ENCODE results near the gene TSPO.
A peak's percentile ranks its signal among the peaks of the same experiment; 100 is the strongest.

TSPO gene

GRCh38 chr22:43182726-43183125 lies 31.4 kb downstream of the TSPO start:
- H3K27ac ChIP-seq: no peak overlapping the region
- TF ChIP-seq POLR2AphosphoS5 (IDR thresholded peaks at IDR 0.05; ENCODE audit: borderline replicate concordance, low read depth, low read length) (no peak), EZH2 (IDR thresholded peaks at IDR 0.05) (no peak), FOXP2 (optimal IDR thresholded peaks at IDR 0.05; ENCODE audit: control extremely low read depth, extremely low read length, insufficient read depth) (no peak)
- H3K36me3 ChIP-seq (ENCODE audit: insufficient read depth, low read length): peaks cover 40% of the 10 kb centered on the region
- H3K9ac ChIP-seq (ENCODE audit: insufficient read length): no peak overlapping the region
- no peak overlapping the region for H3K4me3 ChIP-seq
- no peaks in the 10 kb centered on the region for H3K9me3 ChIP-seq (ENCODE audit: low read depth, low read length)
- no peak for DNase-seq (ENCODE audit: low read depth, low spot score)

GRCh38 chr22:43183496-43184277 lies 32.3 kb downstream of the TSPO start:
- peaks cover 37% of the 10 kb centered on the region for H3K36me3 ChIP-seq (ENCODE audit: insufficient read depth, low read length)
- H3K9ac ChIP-seq (ENCODE audit: insufficient read length): no peak overlapping the region
- H3K4me3 ChIP-seq: no peak overlapping the region
- TF ChIP-seq POLR2AphosphoS5 (IDR thresholded peaks at IDR 0.05; ENCODE audit: borderline replicate concordance, low read depth, low read length) (no peak; the same call in 1 of the 2 replicates), FOXP2 (optimal IDR thresholded peaks at IDR 0.05; ENCODE audit: control extremely low read depth, extremely low read length, insufficient read depth) (no peak), EZH2 (IDR thresholded peaks at IDR 0.05) (no peak)
- no peaks in the 10 kb centered on the region for H3K9me3 ChIP-seq (ENCODE audit: low read depth, low read length)
- DNase-seq (ENCODE audit: low read depth, low spot score): no peak
- H3K27ac ChIP-seq: no peak overlapping the region

DNA sequence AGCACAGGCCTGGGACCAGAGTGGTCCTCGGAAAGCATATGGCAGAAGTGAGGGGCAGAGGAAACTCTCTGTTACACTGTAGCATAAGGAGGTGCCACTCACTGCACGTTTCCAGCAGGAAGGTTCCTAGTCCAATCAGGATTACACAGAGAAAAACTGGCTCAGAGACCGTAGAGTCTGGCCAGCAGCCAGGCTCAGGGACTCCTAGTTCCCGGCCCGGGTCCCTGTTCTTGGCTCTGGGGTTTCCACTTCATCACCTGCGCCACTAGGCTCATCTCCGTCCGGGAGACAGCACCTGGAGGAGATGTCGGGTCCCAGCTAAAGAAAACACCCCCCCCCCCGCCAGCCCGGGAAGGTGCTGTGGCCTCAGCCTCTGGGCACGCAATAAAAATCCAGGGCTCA lies 34.5 kb downstream of the TSPO start:
- DNase-seq (ENCODE audit: low read depth, low spot score): no peak
- Histone ChIP-seq H3K9me3 (ENCODE audit: low read depth, low read length) (no peaks in the 10 kb centered on the region), H3K4me3 (peak overlapping the region; percentile 98), H3K36me3 (ENCODE audit: insufficient read depth, low read length) (peaks cover 15% of the 10 kb centered on the region; the same call in 1 of the 2 replicates), H3K9ac (ENCODE audit: insufficient read length) (peak overlapping the region; percentile 96), H3K27ac (no peak overlapping the region)
- TF ChIP-seq FOXP2 (optimal IDR thresholded peaks at IDR 0.05; ENCODE audit: control extremely low read depth, extremely low read length, insufficient read depth) (no peak), EZH2 (IDR thresholded peaks at IDR 0.05) (no peak), POLR2AphosphoS5 (IDR thresholded peaks at IDR 0.05; ENCODE audit: borderline replicate concordance, low read depth, low read length) (no peak)

DNA sequence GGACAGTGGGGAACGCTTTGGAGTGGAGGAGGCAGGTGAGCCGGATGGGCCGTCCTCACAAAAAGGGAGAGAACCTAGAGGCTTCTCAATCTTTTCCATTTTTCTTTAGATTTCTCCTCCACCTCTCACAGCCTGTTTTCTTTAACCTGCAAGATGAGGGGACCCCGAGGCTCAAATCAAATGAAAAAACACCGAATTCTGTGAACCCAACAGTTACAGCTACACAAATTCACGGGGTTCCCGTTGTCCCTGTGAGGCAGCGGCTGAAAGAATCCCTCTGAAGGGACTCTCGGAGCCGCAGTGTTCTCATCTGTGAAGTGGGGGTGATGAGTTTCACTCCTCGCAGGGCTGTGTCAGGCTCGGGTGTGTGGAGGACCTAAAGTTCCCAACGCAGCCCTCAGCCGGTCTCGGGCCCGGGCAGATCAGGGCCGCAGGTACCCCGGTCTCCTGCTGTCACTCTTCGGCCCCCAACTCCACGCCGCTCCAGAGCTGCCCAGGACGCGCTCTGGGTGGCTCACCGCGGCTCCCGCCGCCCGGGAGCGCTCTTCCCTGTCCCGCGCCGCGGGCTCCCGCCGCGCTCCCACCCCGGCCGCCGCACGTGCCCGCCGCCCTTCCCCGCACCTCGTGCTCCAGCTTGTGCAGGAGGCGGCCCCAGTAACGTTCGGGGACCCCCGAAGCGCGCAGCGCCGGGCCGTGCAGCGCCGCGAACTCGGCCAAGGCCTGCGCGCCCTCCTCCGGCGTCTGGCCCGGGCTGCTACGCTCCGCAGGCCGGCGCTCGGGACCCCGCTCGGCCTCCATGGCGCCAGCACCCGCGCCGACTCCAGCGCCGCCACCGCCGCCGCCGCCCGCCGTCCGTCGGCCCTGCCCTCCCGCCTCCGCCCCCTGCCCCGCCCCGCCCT lies 35.2 kb downstream of the TSPO start, which contains the start of gene TTLL12:
TTLL12 (minus strand) TSS at position 863 of the 899 bp plus-strand sequence; CDS start at position 798, 65 bp downstream.
- Histone ChIP-seq H3K9ac (ENCODE audit: insufficient read length) (peak within 1 kb of the TSS; percentile 96), H3K36me3 (ENCODE audit: insufficient read depth, low read length) (peaks cover 11% of the 10 kb centered on the region; the same call in 1 of the 2 replicates), H3K9me3 (ENCODE audit: low read depth, low read length) (no peaks in the 10 kb centered on the region), H3K4me3 (peak within 1 kb of the TSS; percentile 98), H3K27ac (peak within 1 kb of the TSS; percentile 92)
- no peak for TF ChIP-seq FOXP2 (optimal IDR thresholded peaks at IDR 0.05; ENCODE audit: control extremely low read depth, extremely low read length, insufficient read depth)
- TF ChIP-seq POLR2AphosphoS5 (IDR thresholded peaks at IDR 0.05; ENCODE audit: borderline replicate concordance, low read depth, low read length): no peak
- no peak for TF ChIP-seq EZH2 (IDR thresholded peaks at IDR 0.05)
- DNase-seq (ENCODE audit: low read depth, low spot score): no peak

GRCh38 chr22:43187171-43188099 lies 36.1 kb downstream of the TSPO start:
- TF ChIP-seq POLR2AphosphoS5 (IDR thresholded peaks at IDR 0.05; ENCODE audit: borderline replicate concordance, low read depth, low read length): peak; percentile 87
- no peak for TF ChIP-seq EZH2 (IDR thresholded peaks at IDR 0.05)
- peak overlapping the region; percentile 92 for H3K27ac ChIP-seq
- peak overlapping the region; percentile 83 for H3K4me3 ChIP-seq
- no peaks in the 10 kb centered on the region for H3K9me3 ChIP-seq (ENCODE audit: low read depth, low read length)
- peak overlapping the region; percentile 76 for H3K9ac ChIP-seq (ENCODE audit: insufficient read length)
- peaks cover 5% of the 10 kb centered on the region; the same call in 1 of the 2 replicates for H3K36me3 ChIP-seq (ENCODE audit: insufficient read depth, low read length)
- peak; percentile 63 for DNase-seq (ENCODE audit: low read depth, low spot score)

- H3K27ac ChIP-seq: peak overlapping the region; percentile 64; the same call in 1 of the 2 replicates
- H3K4me3 ChIP-seq: no peak overlapping the region
- no peaks in the 10 kb centered on the region for H3K9me3 ChIP-seq (ENCODE audit: low read depth, low read length)
- no peaks in the 10 kb centered on the region for H3K36me3 ChIP-seq (ENCODE audit: insufficient read depth, low read length)
- no peak for DNase-seq (ENCODE audit: low read depth, low spot score)
- TF ChIP-seq FOXP2 (optimal IDR thresholded peaks at IDR 0.05; ENCODE audit: control extremely low read depth, extremely low read length, insufficient read depth) (no peak), EZH2 (IDR thresholded peaks at IDR 0.05) (no peak), POLR2AphosphoS5 (IDR thresholded peaks at IDR 0.05; ENCODE audit: borderline replicate concordance, low read depth, low read length) (no peak)
- no peak overlapping the region for H3K9ac ChIP-seq (ENCODE audit: insufficient read length)
Observed at GRCh38 chr22:43188829-43189545, 37.6 kb downstream of the TSPO start.

DNA sequence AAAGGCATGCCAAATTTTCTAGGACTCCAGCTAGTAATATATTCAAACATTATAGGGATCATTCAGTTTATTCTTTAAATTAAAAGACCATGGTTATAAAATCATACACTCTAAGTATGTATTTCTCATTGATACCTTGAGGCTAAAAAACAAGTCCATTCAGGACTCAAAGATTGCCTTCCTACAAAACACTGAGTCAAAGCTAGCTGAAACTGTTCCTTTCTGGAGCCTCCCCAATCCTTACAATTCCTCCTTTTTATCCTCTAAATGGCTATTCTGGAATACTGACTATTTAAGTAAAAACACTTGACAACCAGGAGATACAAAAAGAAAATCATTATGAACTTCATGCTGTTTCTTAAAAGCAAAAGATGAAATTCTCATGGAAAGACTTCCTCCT lies 40.5 kb downstream of the TSPO start:
- H3K9me3 ChIP-seq (ENCODE audit: low read depth, low read length): no peaks in the 10 kb centered on the region
- TF ChIP-seq POLR2AphosphoS5 (IDR thresholded peaks at IDR 0.05; ENCODE audit: borderline replicate concordance, low read depth, low read length): no peak
- TF ChIP-seq EZH2 (IDR thresholded peaks at IDR 0.05): no peak
- no peak for TF ChIP-seq FOXP2 (optimal IDR thresholded peaks at IDR 0.05; ENCODE audit: control extremely low read depth, extremely low read length, insufficient read depth)
- no peak overlapping the region for H3K9ac ChIP-seq (ENCODE audit: insufficient read length)
- no peak for DNase-seq (ENCODE audit: low read depth, low spot score)
- H3K36me3 ChIP-seq (ENCODE audit: insufficient read depth, low read length): no peaks in the 10 kb centered on the region
- H3K27ac ChIP-seq: no peak overlapping the region
- no peak overlapping the region for H3K4me3 ChIP-seq

Measured in SK-N-MC (cell line).